ENCODE measurements around the gene MUC21. TPM values are rescaled to one million over a fixed set of nuclear protein-coding genes. Genes with fewer than 3 reads are reported as not detected.
"Not testable (repeated sequence)": the region's sequence is repeated elsewhere in the genome, so short reads cannot be mapped to it uniquely, and the experiment has no call there.

The MUC21 gene
- total and polyA plus RNA-seq, 4 experiments from 2014 or later: not detected

DNA sequence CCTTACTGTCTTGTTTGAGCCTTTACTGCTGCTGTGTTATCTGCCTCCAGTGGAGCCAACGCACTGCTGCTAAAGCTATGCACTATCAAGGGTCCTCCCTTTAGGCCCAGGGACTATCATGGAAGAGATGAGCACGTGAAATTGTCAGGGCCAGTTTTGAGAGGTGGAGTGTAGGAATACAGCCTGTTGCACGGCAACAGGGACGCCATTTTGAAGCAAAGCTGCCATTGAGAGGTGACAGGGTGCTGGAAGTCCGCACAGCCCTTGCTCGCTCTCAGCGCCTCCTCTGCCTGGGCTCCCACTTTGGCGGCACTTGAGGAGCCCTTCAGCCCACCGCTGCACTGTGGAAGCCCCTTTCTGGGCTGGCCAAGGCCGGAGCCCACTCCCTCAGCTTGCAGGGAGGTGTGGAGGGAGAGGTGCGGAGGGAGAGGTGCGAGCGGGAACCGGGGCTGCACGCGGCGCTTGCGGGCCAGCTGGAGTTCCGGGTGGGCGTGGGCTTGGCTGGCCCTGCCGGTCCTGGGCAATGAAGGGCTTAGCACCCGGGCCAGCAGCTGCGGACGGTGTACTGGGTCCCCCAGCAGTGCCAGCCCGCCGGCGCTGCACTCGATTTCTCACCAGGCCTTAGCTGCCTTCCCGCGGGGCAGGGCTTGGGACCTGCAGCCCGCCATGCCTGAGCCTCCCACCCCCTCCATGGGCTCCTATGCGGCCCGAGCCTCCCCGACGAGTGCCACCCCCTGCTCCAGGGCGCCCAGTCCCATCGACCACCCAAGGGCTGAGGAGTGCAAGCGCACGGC, 16.7 kb downstream of the MUC21 start:
- H3K9me3 ChIP-seq (ENCODE audit: control insufficient read depth in 1 of 2, low read length in 2 of 2); H3K4me1 ChIP-seq (ENCODE audit: insufficient read depth, low read length); DNase-seq; H3K27ac Mint-ChIP-seq; H3K9me3 Mint-ChIP-seq; H3K36me3 Mint-ChIP-seq; intact Hi-C loops (cut with micrococcal nuclease); H3K4me3 ChIP-seq (ENCODE audit: low read length in 2 of 2); H3K4me3 Mint-ChIP-seq; CTCF ChIA-PET (ENCODE audit: partially characterized antibody); H3K27me3 ChIP-seq (ENCODE audit: insufficient read depth, low read length); H3K27ac ChIP-seq (ENCODE audit: low read depth, low read length); POLR2A ChIA-PET (ENCODE audit: partially characterized antibody); H3K4me1 Mint-ChIP-seq; H3K36me3 ChIP-seq (ENCODE audit: insufficient read depth, low read length): not testable (repeated sequence)
- peaks cover 3 to 16% of the 10 kb centered on the region in 2 donors for H3K27me3 Mint-ChIP-seq

DNA sequence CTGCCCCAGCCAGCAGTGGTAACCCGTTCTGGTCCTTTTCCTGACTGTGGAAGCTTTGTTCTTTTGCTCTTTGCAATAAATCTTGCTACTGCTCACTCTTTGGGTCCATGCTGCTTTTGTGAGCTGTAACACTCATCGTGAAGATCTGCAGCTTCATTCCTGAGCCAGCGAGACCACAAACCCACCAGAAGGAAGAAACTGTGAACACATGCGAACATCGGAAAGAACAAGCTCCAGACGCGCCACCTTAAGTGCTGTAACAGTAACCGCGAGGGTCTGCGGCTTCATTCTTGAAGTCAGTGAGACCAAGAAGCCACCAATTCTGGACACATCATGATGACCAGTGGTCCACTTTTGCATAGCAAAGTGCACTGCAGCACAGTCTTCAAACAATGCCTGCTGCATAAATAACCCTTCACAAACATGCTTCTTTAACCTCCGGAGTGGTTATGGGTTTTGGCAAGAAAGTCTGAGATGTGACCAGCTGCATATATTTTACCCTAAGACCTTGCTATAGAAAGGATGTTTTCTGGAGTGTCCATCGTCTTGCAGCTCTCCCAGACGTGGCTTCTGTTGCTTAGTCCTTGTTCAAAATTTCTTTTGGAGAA, 17.9 kb downstream of the MUC21 start:
- peaks cover 0 to 2% (median 0%) of the 10 kb centered on the region in 8 donors for H3K9me3 Mint-ChIP-seq
- no peaks in the 10 kb centered on the region for H3K9me3 ChIP-seq (ENCODE audit: control insufficient read depth in 1 of 2, low read length in 2 of 2)
- no peak overlapping the region for H3K4me3 ChIP-seq (ENCODE audit: low read length in 2 of 2)
- H3K27me3 Mint-ChIP-seq: peaks cover 3 to 16% of the 10 kb centered on the region in 2 donors
- H3K27me3 ChIP-seq (ENCODE audit: insufficient read depth, low read length): no peaks in the 10 kb centered on the region
- H3K4me3 Mint-ChIP-seq: no peak overlapping the region
- ChIA-PET POLR2A (ENCODE audit: partially characterized antibody) (no interaction called here), CTCF (ENCODE audit: partially characterized antibody) (no interaction called here)
- H3K27ac ChIP-seq (ENCODE audit: low read depth, low read length): no peak overlapping the region
- H3K4me1 Mint-ChIP-seq: peaks cover 0 to 6% (median under 1%) of the 10 kb centered on the region in 4 donors
- intact Hi-C loops (cut with micrococcal nuclease): no loop called here
- no peak overlapping the region for H3K27ac Mint-ChIP-seq
- no peaks in the 10 kb centered on the region for H3K4me1 ChIP-seq (ENCODE audit: insufficient read depth, low read length)
- no peak for DNase-seq
- H3K36me3 ChIP-seq (ENCODE audit: insufficient read depth, low read length): no peaks in the 10 kb centered on the region
- H3K36me3 Mint-ChIP-seq: no peaks in the 10 kb centered on the region

DNA sequence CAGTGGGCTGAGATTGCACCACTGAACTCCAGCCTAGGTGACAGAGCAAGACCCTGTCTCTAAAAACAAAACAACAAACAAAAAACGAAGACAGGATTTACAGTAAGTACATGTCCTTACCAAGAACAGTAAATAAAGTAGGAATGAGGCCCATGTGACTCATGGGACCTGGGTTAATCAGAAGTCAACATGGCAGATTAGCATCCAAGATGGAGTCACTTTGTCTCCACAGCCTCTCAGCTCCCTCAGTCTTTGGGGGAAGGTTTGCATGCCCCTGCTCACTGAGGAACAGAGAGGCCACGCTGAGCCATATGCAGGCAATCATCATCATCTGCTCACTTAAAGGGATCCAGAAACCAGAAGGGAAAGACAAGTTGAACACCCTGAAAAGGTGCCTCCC, 19.0 kb downstream of the MUC21 start:
- H3K4me3 ChIP-seq (ENCODE audit: low read length in 2 of 2): no peak overlapping the region
- peaks cover 0 to 6% (median under 1%) of the 10 kb centered on the region in 4 donors for H3K4me1 Mint-ChIP-seq
- intact Hi-C loops (cut with micrococcal nuclease): no loop called here
- no peaks in the 10 kb centered on the region for H3K36me3 Mint-ChIP-seq
- no peak for DNase-seq
- H3K27ac ChIP-seq (ENCODE audit: low read depth, low read length): no peak overlapping the region
- ChIA-PET POLR2A (ENCODE audit: partially characterized antibody) (no interaction called here), CTCF (ENCODE audit: partially characterized antibody) (no interaction called here)
- no peaks in the 10 kb centered on the region for H3K27me3 ChIP-seq (ENCODE audit: insufficient read depth, low read length)
- H3K4me1 ChIP-seq (ENCODE audit: insufficient read depth, low read length): no peaks in the 10 kb centered on the region
- H3K36me3 ChIP-seq (ENCODE audit: insufficient read depth, low read length): no peaks in the 10 kb centered on the region
- no peak overlapping the region for H3K4me3 Mint-ChIP-seq
- peaks cover 0 to 2% (median 0%) of the 10 kb centered on the region in 8 donors for H3K9me3 Mint-ChIP-seq
- H3K27me3 Mint-ChIP-seq: peaks cover 3 to 17% of the 10 kb centered on the region in 2 donors
- no peak overlapping the region for H3K27ac Mint-ChIP-seq
- H3K9me3 ChIP-seq (ENCODE audit: control insufficient read depth in 1 of 2, low read length in 2 of 2): no peaks in the 10 kb centered on the region

DNA sequence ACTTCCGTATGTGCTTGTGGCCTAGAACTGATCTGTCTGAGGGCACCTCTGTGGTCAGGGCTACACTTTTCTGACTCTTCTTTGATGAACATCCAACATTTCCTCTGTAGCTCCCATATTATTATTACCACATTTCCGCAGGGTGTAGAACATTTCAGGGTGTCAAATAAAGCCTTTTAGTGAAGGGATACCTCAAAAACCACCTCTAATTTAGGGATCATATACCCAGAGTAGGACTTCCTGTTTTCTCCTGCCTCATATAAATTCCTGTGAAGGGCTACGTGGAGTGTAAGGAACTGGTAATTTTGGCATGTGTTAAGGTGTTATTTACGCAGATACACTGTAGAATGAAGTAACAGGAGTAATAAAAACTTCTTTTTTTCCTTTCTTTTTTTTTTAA, 21.3 kb downstream of the MUC21 start:
- DNase-seq: no peak
- intact Hi-C loops (cut with micrococcal nuclease): no loop called here
- POLR2A ChIA-PET (ENCODE audit: partially characterized antibody): no interaction called here
- peaks cover 0 to 6% (median under 1%) of the 10 kb centered on the region in 4 donors for H3K4me1 Mint-ChIP-seq
- no peak overlapping the region for H3K4me3 ChIP-seq (ENCODE audit: low read length in 2 of 2)
- no peak overlapping the region for H3K27ac Mint-ChIP-seq
- no peaks in the 10 kb centered on the region for H3K36me3 ChIP-seq (ENCODE audit: insufficient read depth, low read length)
- no peaks in the 10 kb centered on the region for H3K27me3 ChIP-seq (ENCODE audit: insufficient read depth, low read length)
- H3K27me3 Mint-ChIP-seq: peaks cover 6 to 29% of the 10 kb centered on the region in 2 donors
- H3K9me3 Mint-ChIP-seq: peaks cover 0 to 2% (median 0%) of the 10 kb centered on the region in 8 donors
- no peaks in the 10 kb centered on the region for H3K4me1 ChIP-seq (ENCODE audit: insufficient read depth, low read length)
- H3K4me3 Mint-ChIP-seq: no peak overlapping the region
- H3K9me3 ChIP-seq (ENCODE audit: control insufficient read depth in 1 of 2, low read length in 2 of 2): no peaks in the 10 kb centered on the region
- CTCF ChIA-PET (ENCODE audit: partially characterized antibody): no interaction called here
- H3K36me3 Mint-ChIP-seq: no peaks in the 10 kb centered on the region
- H3K27ac ChIP-seq (ENCODE audit: low read depth, low read length): no peak overlapping the region

DNA sequence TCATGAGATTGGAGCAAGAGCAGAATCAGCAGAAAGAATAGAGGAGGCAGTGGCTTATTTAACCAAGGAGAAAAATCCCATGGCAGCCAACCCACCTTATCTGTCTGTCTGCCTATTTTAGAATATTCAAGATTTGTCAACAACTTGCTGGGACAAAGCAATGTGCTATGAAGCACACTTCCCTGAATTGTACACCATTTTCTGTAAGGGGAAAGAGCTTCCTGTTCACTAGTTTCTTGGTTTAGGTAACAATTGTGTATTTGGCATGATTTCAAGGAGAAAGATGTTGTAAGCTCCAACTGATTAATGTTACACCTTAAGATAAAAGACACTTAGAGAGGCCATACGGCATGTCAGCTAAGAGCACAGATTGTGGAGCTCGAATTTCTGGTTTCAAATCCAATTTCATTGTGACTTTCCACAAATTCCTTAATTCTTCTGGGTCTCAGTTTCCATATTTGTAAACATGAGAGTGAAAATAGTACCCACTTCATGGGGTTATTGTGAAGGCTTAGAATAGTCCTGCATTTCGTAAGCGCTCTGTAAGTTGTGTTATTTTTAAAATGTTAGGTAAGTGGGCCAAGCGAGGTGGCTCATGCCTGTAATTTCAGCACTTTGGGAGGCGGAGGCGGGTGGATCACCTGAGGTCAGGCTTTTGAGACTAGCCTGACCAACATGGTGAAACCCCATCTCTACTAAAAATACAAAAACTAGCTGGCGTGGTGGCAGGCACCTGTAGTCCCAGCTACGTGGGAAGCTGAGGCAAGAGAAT, 21.9 kb downstream of the MUC21 start:
- no peaks in the 10 kb centered on the region for H3K4me1 ChIP-seq (ENCODE audit: insufficient read depth, low read length)
- H3K9me3 ChIP-seq (ENCODE audit: control insufficient read depth in 1 of 2, low read length in 2 of 2): no peaks in the 10 kb centered on the region
- CTCF ChIA-PET (ENCODE audit: partially characterized antibody): no interaction called here
- H3K4me3 ChIP-seq (ENCODE audit: low read length in 2 of 2): no peak overlapping the region
- DNase-seq: no peak
- no peak overlapping the region for H3K27ac ChIP-seq (ENCODE audit: low read depth, low read length)
- H3K9me3 Mint-ChIP-seq: peaks cover 0 to 2% (median 0%) of the 10 kb centered on the region in 8 donors
- peaks cover 4% of the 10 kb centered on the region for H3K27me3 ChIP-seq (ENCODE audit: insufficient read depth, low read length)
- POLR2A ChIA-PET (ENCODE audit: partially characterized antibody): no interaction called here
- H3K27ac Mint-ChIP-seq: no peak overlapping the region
- H3K27me3 Mint-ChIP-seq: peaks cover 5 to 33% of the 10 kb centered on the region in 2 donors
- peaks cover 0 to 6% (median under 1%) of the 10 kb centered on the region in 4 donors for H3K4me1 Mint-ChIP-seq
- no peaks in the 10 kb centered on the region for H3K36me3 Mint-ChIP-seq
- H3K36me3 ChIP-seq (ENCODE audit: insufficient read depth, low read length): no peaks in the 10 kb centered on the region
- intact Hi-C loops (cut with micrococcal nuclease): no loop called here
- no peak overlapping the region for H3K4me3 Mint-ChIP-seq

DNA sequence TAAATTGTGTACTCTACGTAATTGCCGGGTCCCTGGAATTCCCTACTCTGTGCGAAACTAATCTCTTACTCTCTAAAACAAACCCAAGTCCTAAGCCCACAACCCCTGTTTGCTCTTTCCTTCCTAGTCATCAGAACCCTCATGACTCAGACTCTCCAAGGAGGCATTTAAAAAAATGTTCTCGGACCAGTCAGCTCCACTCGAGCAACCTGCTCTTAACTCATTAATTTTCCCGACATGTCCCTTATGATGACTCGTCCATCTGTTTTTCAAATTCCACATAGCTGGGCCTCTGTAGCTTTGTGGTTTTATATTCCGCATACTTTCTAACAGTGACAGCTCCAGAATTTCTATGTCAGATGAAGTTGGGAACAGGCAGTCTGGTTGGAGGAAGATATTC, 24.2 kb downstream of the MUC21 start:
- Histone ChIP-seq H3K9me3 (ENCODE audit: control insufficient read depth in 1 of 2, low read length in 2 of 2) (no peaks in the 10 kb centered on the region), H3K4me1 (ENCODE audit: insufficient read depth, low read length) (no peaks in the 10 kb centered on the region), H3K27ac (ENCODE audit: low read depth, low read length) (no peak overlapping the region), H3K36me3 (ENCODE audit: insufficient read depth, low read length) (no peaks in the 10 kb centered on the region), H3K4me3 (ENCODE audit: low read length in 2 of 2) (no peak overlapping the region), H3K27me3 (ENCODE audit: insufficient read depth, low read length) (peaks cover 5% of the 10 kb centered on the region)
- no peak for DNase-seq
- Mint-ChIP-seq H3K36me3 (no peaks in the 10 kb centered on the region), H3K4me1 (no peaks in the 10 kb centered on the region), H3K4me3 (no peak overlapping the region), H3K27ac (no peak overlapping the region), H3K27me3 (peaks cover 8 to 42% of the 10 kb centered on the region in 2 donors), H3K9me3 (peaks cover 0 to 2% (median 0%) of the 10 kb centered on the region in 8 donors)
- POLR2A ChIA-PET (ENCODE audit: partially characterized antibody): no interaction called here
- CTCF ChIA-PET (ENCODE audit: partially characterized antibody): interaction anchor here (0.8 kb wide), 1 partner anchor 11 kb away, joined by 3 read pairs; no protein-coding TSS in a partner anchor
- intact Hi-C loops (cut with micrococcal nuclease): no loop called here

DNA sequence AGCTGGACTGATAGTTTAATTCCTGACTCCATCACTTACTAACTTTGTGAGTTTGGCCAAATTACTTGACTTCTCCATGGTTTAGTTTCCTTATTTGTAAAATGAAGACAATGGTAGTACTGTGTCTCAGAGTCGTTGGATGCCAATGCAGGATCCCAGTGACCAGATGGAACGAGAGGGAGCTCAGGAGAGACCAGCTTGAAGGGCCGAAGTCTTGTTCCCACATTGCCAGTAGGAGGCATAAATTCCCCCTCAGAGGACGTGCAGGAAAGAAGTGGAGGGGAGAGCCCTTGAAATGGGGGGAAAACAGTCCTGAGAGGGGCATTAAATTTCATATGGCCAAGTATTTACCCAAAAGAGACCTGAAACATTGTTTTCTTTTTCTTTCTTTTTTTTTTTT, 24.6 kb downstream of the MUC21 start:
- no peak overlapping the region for H3K27ac ChIP-seq (ENCODE audit: low read depth, low read length)
- no peaks in the 10 kb centered on the region for H3K4me1 ChIP-seq (ENCODE audit: insufficient read depth, low read length)
- no peak overlapping the region for H3K4me3 ChIP-seq (ENCODE audit: low read length in 2 of 2)
- ChIA-PET POLR2A (ENCODE audit: partially characterized antibody) (no interaction called here), CTCF (ENCODE audit: partially characterized antibody) (interaction anchor here (0.8 kb wide), 1 partner anchor 11 kb away, joined by 3 read pairs; no protein-coding TSS in a partner anchor)
- H3K36me3 ChIP-seq (ENCODE audit: insufficient read depth, low read length): no peaks in the 10 kb centered on the region
- Mint-ChIP-seq H3K9me3 (peaks cover 0 to 2% (median 0%) of the 10 kb centered on the region in 8 donors), H3K4me3 (no peak overlapping the region), H3K27me3 (peaks cover 10 to 41% of the 10 kb centered on the region in 2 donors), H3K27ac (no peak overlapping the region), H3K4me1 (no peaks in the 10 kb centered on the region), H3K36me3 (no peaks in the 10 kb centered on the region)
- H3K9me3 ChIP-seq (ENCODE audit: control insufficient read depth in 1 of 2, low read length in 2 of 2): no peaks in the 10 kb centered on the region
- H3K27me3 ChIP-seq (ENCODE audit: insufficient read depth, low read length): peaks cover 5% of the 10 kb centered on the region
- intact Hi-C loops (cut with micrococcal nuclease): no loop called here
- no peak for DNase-seq

Data from CD4-positive, alpha-beta memory T cell (primary cell).